ENCODE measurements around the gene SPPL3.

The SPPL3 gene

DNA sequence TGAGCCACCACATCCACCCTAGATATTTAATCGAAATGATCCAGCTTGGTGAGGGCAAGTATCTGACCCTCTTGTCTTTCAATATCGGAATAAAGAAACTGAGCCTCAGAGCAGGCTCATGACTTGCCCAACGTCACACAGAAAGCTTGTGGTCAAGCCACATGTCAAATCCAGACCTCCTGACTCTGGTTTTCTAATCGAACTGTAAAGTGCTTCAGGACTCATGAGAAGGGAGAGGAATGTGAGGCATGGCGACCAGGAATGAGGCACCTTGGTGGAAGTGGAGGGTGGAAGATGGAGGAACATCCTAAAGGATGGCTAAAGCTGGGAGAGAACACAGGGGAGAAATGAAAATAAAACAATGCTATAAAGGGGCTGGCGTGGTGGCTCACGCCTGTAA lies 27.9 kb upstream of the SPPL3 start:
- TF ChIP-seq FOXP2 (optimal IDR thresholded peaks at IDR 0.05; ENCODE audit: borderline replicate concordance, extremely low read depth, extremely low read length, insufficient read depth) (no peak), TAF1 (IDR thresholded peaks at IDR 0.05; ENCODE audit: borderline replicate concordance, insufficient read depth, low read length) (no peak), POLR2AphosphoS5 (IDR thresholded peaks at IDR 0.05; ENCODE audit: low read depth, low read length) (no peak), REST (IDR thresholded peaks at IDR 0.05; ENCODE audit: insufficient read depth in 1 of 2, low read depth in 2 of 2, low read length in 2 of 2) (no peak), SIN3A (IDR thresholded peaks at IDR 0.05; ENCODE audit: borderline replicate concordance, insufficient read depth, low read length) (no peak)

- TF ChIP-seq REST (IDR thresholded peaks at IDR 0.05; ENCODE audit: insufficient read depth in 1 of 2, low read depth in 2 of 2, low read length in 2 of 2) (no peak), TAF1 (IDR thresholded peaks at IDR 0.05; ENCODE audit: borderline replicate concordance, insufficient read depth, low read length) (no peak), POLR2AphosphoS5 (IDR thresholded peaks at IDR 0.05; ENCODE audit: low read depth, low read length) (no peak), SIN3A (IDR thresholded peaks at IDR 0.05; ENCODE audit: borderline replicate concordance, insufficient read depth, low read length) (no peak), FOXP2 (optimal IDR thresholded peaks at IDR 0.05; ENCODE audit: borderline replicate concordance, extremely low read depth, extremely low read length, insufficient read depth) (no peak)
These were observed 25.9 kb upstream of the SPPL3 start for GRCh38 chr12:120930032-120930431.

DNA sequence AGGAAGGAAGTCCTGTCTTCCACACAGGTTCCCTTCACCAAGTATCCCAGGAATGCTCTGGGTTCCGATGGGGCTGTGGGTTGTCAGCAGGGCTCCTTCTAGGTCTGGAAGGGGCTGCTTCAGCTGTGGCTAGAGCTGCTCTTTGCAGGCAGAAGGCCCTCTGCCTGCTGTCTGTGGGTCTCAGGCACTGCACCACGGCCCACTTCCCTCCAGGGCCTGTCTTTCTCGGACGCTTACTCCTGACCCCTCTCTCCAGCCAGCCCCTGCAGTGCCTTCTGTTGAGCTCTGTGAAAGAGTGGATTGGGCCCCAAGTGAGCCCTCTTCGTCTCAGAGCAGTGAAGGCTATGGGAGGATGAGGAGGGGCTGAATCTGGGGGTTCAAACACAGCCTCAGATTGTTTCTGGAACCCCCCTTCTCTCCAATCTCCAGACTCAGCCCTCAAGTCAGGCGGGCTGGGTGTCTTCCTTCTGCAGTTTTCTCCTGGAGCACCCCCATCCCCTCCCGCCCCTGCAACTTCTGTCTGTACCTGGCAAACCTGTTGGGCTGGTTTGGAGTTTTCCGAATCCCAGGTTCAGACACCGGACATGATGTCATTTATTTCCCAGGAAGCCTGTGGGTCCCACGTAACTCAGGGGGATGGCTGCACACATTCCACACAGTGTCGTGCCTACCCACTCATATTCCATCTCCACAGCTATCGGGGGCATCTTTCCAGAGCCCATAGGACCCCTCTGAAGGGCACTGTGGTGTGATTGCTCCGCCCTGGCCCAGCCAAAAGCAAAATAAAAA lies 24.9 kb upstream of the SPPL3 start:
- no peak for TF ChIP-seq TAF1 (IDR thresholded peaks at IDR 0.05; ENCODE audit: borderline replicate concordance, insufficient read depth, low read length)
- no peak for TF ChIP-seq REST (IDR thresholded peaks at IDR 0.05; ENCODE audit: insufficient read depth in 1 of 2, low read depth in 2 of 2, low read length in 2 of 2)
- no peak for TF ChIP-seq FOXP2 (optimal IDR thresholded peaks at IDR 0.05; ENCODE audit: borderline replicate concordance, extremely low read depth, extremely low read length, insufficient read depth)
- no peak for TF ChIP-seq SIN3A (IDR thresholded peaks at IDR 0.05; ENCODE audit: borderline replicate concordance, insufficient read depth, low read length)
- no peak for TF ChIP-seq POLR2AphosphoS5 (IDR thresholded peaks at IDR 0.05; ENCODE audit: low read depth, low read length)

DNA sequence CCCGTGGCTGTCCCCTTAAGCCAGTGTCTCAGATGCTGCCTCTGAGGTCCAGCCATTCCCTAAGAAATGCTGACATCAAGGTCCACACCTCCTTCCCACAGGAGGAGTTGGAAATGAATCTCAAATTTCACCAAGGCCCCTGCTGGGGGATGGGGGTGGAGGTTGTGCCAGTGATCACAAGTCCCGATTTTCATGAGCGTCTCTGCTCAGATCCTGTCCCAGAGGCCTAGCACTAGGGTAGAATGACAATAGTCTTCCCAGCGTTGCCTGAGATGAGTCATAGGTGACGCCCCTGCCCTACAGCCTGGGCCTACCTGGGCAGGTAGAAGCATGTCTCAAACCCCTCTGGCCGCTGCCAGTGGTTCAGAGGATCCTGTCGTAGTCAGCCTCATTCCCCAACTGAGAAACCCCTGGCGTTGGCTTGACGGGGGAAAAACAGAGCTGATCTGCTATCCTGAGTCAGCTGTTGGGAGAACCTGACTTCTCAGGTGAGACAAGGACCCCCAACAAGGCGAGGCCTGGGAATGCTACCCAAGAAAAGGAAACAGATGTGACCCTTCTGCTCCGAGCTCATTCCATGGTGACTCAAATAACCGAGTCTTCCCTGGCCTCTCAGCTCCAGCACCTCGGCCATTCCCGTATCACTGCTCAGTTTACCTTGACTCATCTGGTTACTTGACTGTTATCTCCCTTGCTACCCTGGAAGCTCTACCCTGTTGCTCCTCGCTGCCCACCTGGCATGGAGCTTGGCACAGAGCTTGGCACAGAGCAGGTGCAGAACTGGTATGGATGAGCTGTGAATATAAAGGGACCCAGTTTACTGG lies 21.8 kb upstream of the SPPL3 start:
- no peak for TF ChIP-seq TAF1 (IDR thresholded peaks at IDR 0.05; ENCODE audit: borderline replicate concordance, insufficient read depth, low read length)
- TF ChIP-seq POLR2AphosphoS5 (IDR thresholded peaks at IDR 0.05; ENCODE audit: low read depth, low read length): no peak
- no peak for TF ChIP-seq REST (IDR thresholded peaks at IDR 0.05; ENCODE audit: insufficient read depth in 1 of 2, low read depth in 2 of 2, low read length in 2 of 2)
- no peak for TF ChIP-seq FOXP2 (optimal IDR thresholded peaks at IDR 0.05; ENCODE audit: borderline replicate concordance, extremely low read depth, extremely low read length, insufficient read depth)
- no peak for TF ChIP-seq SIN3A (IDR thresholded peaks at IDR 0.05; ENCODE audit: borderline replicate concordance, insufficient read depth, low read length)

All from PFSK-1 (cell line).